Smooth muscle cell (in vitro differentiated cells): ENCODE results near the gene WNK2. TPM values are rescaled to one million over a fixed set of nuclear protein-coding genes. Genes with fewer than 3 reads are reported as not detected.

ENCODE experiments used
- DNase-seq: peaks from one replicate; lab custom pipeline; 2025; ENCODE audit not compliant: unreplicated experiment; lab: John Stamatoyannopoulos, UW
- H2AFZ ChIP-seq: fragments of 200-600 bp; sonication (generic); 2 replicates; pipeline ENCODE4 v1.6.0; 2016; ENCODE audit warnings: antibody characterized with exemption, low read depth, mild to moderate bottlenecking
- H3F3A ChIP-seq: fragments of 200-600 bp; sonication (generic); 2 replicates; pipeline ENCODE4 v1.6.0; 2017; ENCODE audit warnings: antibody characterized with exemption, low read depth
- H3K27ac ChIP-seq: fragments of 200-600 bp; sonication (generic); 2 replicates; pipeline ENCODE4 v1.5.1; 2016; ENCODE audit warnings: low read depth, mild to moderate bottlenecking
- H3K27me3 ChIP-seq: fragments of 200-600 bp; sonication (generic); 2 replicates; pipeline ENCODE4 v1.6.1; 2016; ENCODE audit warnings: low read depth, mild to moderate bottlenecking
- H3K36me3 ChIP-seq: fragments of 200-600 bp; sonication (generic); 2 replicates; pipeline ENCODE4 v1.5.1; 2016; ENCODE audit warnings: low read depth
- H3K4me1 ChIP-seq: fragments of 200-600 bp; sonication (generic); 2 replicates; pipeline ENCODE4 v1.5.1; 2016; ENCODE audit warnings: low read depth
- H3K4me2 ChIP-seq: fragments of 200-600 bp; sonication (generic); 2 replicates; pipeline ENCODE4 v1.6.0; 2016; ENCODE audit warnings: mild to moderate bottlenecking
- H3K4me3 ChIP-seq: fragments of 200-600 bp; sonication (generic); 2 replicates; pipeline ENCODE4 v1.5.1; 2016; ENCODE audit warnings: mild to moderate bottlenecking
- H3K79me2 ChIP-seq: fragments of 200-600 bp; sonication (generic); 2 replicates; pipeline ENCODE4 v1.6.0; 2016; ENCODE audit warnings: low read depth, mild to moderate bottlenecking
- H3K9ac ChIP-seq: fragments of 200-600 bp; sonication (generic); 2 replicates; pipeline ENCODE4 v1.6.0; 2016; ENCODE audit warnings: low read depth
- H3K9me3 ChIP-seq: fragments of 200-600 bp; sonication (generic); replicated peaks from 2 replicates; pipeline ENCODE4 v1.5.1; 2016; ENCODE audit warnings: low read depth
- H4K20me1 ChIP-seq: fragments of 200-600 bp; sonication (generic); 2 replicates; pipeline ENCODE4 v1.6.0; 2016; ENCODE audit warnings: low read depth
- CTCF ChIP-seq: fragments of 200-600 bp; sonication (generic); IDR thresholded peaks from 2 replicates; pipeline ENCODE4 v1.5.1; 2017; ENCODE audit warnings: borderline replicate concordance, mild to moderate bottlenecking, antibody characterized with exemption; ENCODE audit not compliant: insufficient read depth, poor library complexity, severe bottlenecking
- WGBS: methylation state at CpG from one replicate; pipeline ENCODE4 v1.1.7; 2016; ENCODE audit warnings: low lambda C conversion rate; 5-methylcytosine and 5-hydroxymethylcytosine counted together
- polyA plus RNA-seq: library from polyadenylated mRNA; unstranded; fragments of >200 nt; fragmentation: Nextera tagmentation; extraction: Ambion mirVana; gene quantifications from 2 replicates; pipeline ENCODE4 v1.2.1, GENCODE V29; 2016
- total RNA-seq: library from RNA; depleted of rRNA; stranded (reverse); fragments of >200 nt; gene quantifications from 2 replicates; pipeline ENCODE4 v1.2.3, GENCODE V29; 2014

The WNK2 gene
- total and polyA plus RNA-seq, 2 experiments from 2014 or later, result 0.27 to 0.31 TPM

DNA sequence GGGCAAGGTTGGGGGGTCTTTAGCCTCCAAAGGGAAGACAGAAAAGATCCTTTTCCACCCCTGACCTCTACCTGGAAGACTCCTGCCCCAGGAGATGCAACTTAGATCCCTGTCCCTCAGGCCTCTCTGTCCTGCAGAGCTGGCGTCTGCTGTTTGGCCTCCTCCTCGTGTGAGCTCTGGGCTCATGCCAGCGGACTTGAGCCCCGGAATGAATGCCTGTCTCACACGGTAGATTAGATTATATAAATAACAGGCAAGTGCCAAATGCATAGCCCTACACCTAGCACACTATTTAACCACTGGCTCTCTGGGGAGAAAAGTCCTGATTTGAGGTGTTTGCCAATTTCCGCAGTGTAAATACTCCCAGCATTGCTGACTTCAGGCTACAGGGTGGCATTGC is 1.4 kb upstream of the WNK2 start:
- peaks cover 62% of the 10 kb centered on the region for H3K27me3 ChIP-seq
- WGBS, result 93% methylated on average over 6 of the region's 6 CpGs
- no peak overlapping the region for H3K4me3 ChIP-seq
- no peak overlapping the region for H3K9ac ChIP-seq
- no peaks in the 10 kb centered on the region for H3K36me3 ChIP-seq
- no peaks in the 10 kb centered on the region for H3K79me2 ChIP-seq
- H3K9me3 ChIP-seq, result no peaks in the 10 kb centered on the region
- H3F3A ChIP-seq, result no peaks in the 10 kb centered on the region
- no peak overlapping the region for H3K27ac ChIP-seq
- no peak overlapping the region for H3K4me2 ChIP-seq
- TF ChIP-seq CTCF, result no peak
- DNase-seq, result no peak
- H2AFZ ChIP-seq, result no peak overlapping the region
- H4K20me1 ChIP-seq, result no peaks in the 10 kb centered on the region
- H3K4me1 ChIP-seq, result peaks cover 4% of the 10 kb centered on the region

- no peak for DNase-seq
- 94% methylated on average over 5 of the region's 5 CpGs for WGBS
These were observed 742 bp upstream of the WNK2 start for GRCh38 chr9:93183131-93183662.

GRCh38 chr9:93184432-93185265 is 710 bp downstream of the WNK2 start:
- peaks cover 68% of the 10 kb centered on the region for H3K27me3 ChIP-seq
- WGBS, result 2% methylated on average over 58 of the region's 97 CpGs
- peak overlapping the region; percentile 48 for H3K4me3 ChIP-seq
- no peaks in the 10 kb centered on the region for H3F3A ChIP-seq
- H3K4me1 ChIP-seq, result peaks cover 4% of the 10 kb centered on the region
- no peaks in the 10 kb centered on the region for H3K9me3 ChIP-seq
- H3K9ac ChIP-seq, result no peak overlapping the region
- H4K20me1 ChIP-seq, result no peaks in the 10 kb centered on the region
- no peaks in the 10 kb centered on the region for H3K79me2 ChIP-seq
- H3K27ac ChIP-seq, result no peak overlapping the region
- H3K36me3 ChIP-seq, result no peaks in the 10 kb centered on the region
- TF ChIP-seq CTCF, result no peak
- H3K4me2 ChIP-seq, result peak overlapping the region; percentile 88
- no peak overlapping the region for H2AFZ ChIP-seq
- no peak for DNase-seq

More at GRCh38 chr9:93183131-93183662, 742 bp upstream of the WNK2 start:
- Histone ChIP-seq H3K36me3 (no peaks in the 10 kb centered on the region), H3K27me3 (peaks cover 68% of the 10 kb centered on the region), H3K4me1 (peaks cover 4% of the 10 kb centered on the region), H3F3A (no peaks in the 10 kb centered on the region), H4K20me1 (no peaks in the 10 kb centered on the region), H3K4me3 (no peak overlapping the region), H3K9ac (no peak overlapping the region), H2AFZ (no peak overlapping the region), H3K9me3 (no peaks in the 10 kb centered on the region), H3K79me2 (no peaks in the 10 kb centered on the region), H3K27ac (no peak overlapping the region), H3K4me2 (peak overlapping the region; percentile 88)
- no peak for TF ChIP-seq CTCF
